ENCODE measurements around the gene HMMR.

HMMR gene

DNA sequence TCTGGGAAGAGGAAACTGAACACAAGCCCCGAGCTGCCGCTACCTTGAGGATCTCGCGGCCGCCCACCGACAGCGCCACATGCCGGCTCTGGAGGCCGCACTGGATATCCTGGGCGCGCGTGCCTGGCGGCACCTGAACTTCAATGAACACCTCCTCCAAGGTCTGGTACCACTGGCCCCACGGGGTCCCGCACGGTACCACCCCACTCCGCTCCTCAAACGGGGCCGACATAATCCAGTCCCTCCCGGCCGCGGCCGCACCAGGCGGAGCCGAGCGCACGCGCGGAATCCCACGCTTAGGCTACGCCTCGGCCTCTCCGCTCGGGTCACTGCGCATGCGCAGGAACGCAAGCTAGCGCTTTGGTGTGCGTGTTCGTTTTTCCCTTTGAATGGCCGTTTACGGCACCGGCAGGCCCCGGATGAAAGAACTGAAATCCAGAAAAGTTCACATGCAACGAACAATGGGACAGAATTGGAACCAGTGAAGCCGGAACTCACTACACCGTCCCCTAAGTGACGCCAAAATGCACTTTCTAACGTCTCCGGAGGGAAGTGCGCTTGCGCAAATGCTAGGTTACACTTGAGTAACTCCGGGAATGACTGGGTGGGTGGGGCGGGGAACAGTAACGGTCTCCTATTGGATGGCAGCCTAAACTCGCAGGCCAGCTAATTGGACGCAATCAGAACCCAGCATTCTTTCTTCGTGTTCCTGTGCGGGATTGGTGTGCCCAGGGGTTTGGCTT, 442 bp upstream of the HMMR start, which contains the start of gene NUDCD2:
TSS of gene NUDCD2 (minus strand) at position 284 of the 743 bp plus-strand sequence. CDS start at position 232, 52 bp downstream.
- DNase-seq, result peak; percentile 97

DNA sequence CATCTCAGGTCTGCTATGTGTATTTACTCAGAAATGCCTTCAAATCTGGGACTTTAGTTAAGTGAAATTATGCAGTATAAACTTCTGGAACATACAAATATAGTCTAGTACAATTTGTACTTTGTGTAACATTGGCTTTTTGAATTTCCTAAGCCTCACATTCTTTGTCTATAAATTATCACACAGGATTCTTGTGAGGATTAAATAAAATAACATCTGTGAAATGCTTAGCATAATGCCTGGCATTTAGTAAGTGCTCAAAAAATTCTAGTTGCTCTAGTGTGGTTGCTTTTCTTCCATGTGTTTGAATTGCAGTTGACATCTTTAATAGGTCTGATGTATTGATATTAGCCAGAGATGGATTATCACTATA, 2.6 kb downstream of the HMMR start:
- DNase-seq, result no peak

DNA sequence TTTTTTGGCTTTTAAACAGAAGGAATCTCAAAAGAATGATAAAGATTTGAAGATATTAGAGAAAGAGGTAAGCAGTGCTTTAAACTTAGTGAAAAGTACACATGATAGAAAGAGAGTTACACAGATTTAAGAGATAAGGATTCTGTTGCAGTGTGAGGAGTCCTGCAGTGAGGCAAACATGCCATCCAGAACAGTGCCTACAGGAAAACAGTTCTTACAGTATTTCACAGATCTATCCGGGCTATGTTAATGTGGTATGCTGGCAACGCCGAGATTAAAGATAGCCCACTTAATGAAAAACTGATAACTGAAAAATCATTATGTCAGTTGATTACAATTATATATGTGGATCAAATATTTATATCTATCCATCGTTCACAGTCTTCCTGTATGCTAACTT, 7.2 kb downstream of the HMMR start:
- no peak for DNase-seq

DNA sequence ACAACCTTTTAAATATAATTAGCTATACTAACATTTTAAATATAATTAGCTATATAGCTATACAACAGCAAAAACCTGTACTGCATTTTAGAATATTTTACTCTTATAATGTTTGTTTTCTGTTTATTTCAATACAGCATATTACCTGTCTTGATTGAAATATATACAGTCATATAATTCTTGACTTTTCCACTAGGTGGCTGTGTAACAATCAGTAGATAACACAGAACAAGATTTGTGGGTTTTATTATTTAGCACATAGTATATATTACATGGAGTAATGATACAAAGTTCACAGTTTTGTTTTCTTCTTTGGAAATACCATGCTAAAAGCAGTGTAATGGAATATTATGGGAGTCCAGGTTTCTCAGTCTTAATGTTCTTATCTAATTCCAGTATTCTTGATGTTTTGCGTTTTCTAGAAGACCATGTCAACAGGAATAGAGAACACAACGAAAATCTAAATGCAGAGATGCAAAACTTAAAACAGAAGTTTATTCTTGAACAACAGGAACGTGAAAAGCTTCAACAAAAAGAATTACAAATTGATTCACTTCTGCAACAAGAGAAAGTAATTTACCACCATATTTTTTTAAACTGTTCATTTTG, 13.3 kb downstream of the HMMR start:
- DNase-seq, result peak; percentile 31

DNA sequence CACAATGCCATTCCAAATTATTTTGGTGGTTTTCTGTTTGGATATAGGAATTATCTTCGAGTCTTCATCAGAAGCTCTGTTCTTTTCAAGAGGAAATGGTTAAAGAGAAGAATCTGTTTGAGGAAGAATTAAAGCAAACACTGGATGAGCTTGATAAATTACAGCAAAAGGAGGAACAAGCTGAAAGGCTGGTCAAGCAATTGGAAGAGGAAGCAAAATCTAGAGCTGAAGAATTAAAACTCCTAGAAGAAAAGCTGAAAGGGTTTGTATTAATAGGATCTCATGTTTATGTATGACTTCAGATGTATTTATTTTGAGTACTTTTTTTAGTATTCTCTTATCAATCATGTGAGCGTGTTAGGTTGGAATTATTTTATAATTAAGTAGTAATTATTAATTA, 15.0 kb downstream of the HMMR start:
- no peak for DNase-seq

DNA sequence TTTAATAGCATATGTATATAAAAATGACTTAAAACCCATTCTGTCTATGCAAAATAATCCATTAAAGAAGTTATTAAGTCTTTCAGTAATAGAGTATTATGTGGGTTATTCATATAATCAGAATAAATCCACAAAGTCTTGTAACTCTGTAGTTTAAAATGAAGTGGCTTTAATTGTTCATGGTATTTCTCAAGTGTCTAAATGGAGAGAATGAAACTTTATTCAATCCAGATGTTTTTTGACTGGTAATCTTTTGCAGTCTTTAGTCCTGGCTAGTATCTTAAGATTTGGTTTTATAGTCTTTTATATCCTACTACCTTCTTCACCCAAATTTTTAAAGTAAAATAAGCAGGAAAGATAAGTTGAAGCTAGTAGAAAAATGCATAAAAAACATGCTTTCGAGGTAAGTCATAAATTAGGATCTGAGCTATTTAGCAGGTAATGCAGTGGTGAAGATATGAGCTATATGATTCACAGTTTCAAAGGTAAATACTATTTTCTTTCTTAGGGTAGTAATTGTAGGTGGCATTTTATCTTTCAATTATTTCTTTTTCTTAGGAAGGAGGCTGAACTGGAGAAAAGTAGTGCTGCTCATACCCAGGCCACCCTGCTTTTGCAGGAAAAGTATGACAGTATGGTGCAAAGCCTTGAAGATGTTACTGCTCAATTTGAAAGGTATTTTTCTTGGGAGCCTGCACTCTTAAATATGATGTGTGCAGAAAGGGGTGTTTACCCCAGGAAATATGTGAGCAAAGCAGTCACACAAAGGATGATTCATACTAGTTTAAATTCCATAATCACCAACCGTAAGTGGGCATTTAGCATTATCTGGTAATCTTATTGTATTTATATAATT, 17.9 kb downstream of the HMMR start:
- DNase-seq, result no peak

DNA sequence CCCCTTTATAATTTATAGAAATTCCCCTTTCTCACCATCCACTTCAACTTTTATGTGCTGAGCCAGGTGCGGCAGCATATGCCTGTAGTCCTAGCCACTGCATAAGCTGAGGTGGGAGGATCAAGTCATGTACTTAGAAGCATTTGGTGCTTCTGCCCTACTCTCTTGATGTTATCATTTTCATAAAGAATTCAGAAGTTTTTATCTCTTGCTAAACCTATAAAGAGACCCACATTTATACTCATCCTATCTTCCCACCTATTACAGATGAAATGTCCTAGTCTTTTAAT, 18.5 kb downstream of the HMMR start:
- no peak for DNase-seq

DNA sequence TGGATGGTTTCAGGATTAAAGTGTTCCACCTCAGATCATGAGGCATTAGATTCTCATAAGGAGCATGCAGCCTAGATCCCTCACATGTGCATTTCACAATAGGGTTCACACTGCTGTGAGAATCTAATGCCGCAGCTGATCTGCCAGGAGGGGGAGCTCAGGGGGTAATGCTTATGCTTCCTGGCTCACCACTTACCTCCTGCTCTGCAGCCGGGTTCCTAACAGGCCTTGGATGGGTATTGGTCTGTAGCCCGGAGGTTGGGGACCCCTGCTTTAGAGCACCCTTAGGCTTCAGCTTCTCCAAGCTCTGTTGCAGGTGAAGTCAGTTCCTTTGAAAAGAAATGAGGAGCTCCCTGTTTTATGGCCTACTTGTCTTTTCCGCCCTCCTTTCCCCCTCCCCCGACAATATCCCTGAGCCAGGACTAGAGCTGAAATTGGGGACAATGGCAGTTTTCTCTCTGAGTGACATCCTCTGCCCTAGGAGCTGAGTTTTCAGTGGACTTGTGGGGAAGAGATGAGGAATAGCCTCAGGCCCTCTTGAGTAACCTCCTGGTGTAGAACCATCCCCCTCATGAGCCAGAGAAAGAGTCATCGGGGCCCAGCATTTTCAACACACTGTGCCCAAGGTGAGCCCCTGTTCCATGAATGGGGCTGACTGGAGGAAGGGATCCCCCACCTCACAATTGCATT, 28.8 kb downstream of the HMMR start:
- DNase-seq, result no peak

DNA sequence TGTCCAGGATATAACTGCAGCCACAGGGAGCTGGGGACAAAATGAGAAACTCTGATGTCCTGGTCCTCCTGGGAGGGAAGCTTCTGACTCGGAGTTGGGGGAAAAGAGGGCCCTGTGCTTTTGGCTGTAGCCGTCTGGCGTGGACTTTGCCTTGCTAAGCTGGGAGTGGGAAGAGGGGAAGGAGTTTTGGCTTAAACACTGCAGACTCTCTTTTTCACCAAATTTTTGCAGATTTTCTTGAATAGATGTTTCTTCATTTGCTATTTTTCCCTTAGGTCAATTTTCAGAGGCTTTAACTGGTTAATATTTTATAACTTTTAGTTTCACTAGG, 29.3 kb downstream of the HMMR start:
- no peak for DNase-seq

DNA sequence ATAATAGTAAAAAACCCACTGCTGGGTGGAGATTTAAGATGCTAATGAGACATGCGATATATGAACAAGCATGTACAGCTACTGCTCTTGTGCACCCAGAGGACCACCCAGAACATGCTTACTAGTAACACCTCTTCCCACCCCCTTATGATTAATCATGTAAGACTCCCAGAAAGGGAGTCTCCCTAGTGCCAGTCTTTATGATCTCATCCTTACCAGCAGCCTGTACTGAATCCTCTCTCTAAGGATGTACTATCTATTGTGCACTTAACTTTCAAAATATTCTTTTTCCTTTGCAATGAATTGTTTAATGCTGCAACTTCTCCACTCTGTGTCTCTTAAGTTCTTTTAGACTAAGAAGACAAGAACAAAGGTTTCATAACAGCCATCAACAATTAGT, 35.9 kb downstream of the HMMR start:
- DNase-seq, result no peak

DNA sequence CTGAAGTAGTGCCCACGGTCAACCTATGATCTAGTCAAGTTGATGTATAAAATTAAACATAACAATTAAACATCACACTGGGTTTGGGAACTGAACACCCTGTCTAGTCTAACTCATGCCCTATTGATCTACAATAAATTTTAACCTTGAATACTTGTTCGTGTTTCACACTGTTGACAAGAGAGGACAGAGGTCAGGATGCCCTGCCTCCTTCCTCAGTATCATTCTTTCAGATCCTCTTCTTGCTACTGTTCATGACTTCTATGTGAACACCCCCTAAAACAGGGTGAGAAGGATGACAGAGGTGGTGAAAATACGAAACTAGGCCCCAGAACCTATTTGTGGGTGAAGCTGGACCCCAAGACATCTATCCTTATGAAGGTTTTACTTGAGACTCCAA, 36.9 kb downstream of the HMMR start:
- no peak for DNase-seq

DNA sequence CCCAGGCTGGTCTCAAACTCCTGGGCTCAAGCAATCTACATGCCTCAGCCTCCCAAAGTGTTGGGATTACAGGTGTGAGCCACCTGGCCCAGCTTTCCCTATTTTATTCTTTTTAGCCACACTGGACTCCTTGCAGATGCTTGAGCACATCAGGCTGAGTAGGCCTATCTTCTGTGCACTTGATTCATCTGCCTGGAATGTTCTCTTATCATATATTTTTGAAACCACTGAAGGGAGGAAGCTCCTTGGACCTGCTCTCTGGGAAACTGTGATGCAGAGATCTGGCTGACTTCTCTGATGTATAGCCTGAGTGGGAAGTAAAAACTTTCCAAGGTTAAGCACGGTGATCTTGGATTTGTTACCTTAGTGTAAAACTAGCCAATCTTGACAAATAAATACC, 38.5 kb downstream of the HMMR start:
- DNase-seq, result no peak

DNA sequence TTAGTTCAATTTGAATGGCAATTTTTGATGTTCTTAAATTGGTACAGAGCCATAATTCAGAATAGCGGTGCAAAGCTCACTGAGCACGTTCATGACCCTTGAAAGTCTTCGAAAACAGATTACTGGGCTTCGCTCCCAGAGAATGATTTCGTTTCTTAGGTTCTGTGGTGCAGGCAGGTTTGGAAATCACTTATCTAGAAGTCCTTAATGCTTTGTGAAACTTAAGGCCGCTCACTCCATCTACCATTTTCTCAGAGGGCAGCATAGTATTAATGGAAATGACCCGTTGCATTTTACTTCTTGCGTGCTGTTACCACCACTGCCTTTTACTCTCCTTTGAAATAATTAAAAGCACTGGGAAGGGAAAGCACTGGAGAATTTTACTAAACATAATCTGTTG, 42.1 kb downstream of the HMMR start:
- no peak for DNase-seq

DNA sequence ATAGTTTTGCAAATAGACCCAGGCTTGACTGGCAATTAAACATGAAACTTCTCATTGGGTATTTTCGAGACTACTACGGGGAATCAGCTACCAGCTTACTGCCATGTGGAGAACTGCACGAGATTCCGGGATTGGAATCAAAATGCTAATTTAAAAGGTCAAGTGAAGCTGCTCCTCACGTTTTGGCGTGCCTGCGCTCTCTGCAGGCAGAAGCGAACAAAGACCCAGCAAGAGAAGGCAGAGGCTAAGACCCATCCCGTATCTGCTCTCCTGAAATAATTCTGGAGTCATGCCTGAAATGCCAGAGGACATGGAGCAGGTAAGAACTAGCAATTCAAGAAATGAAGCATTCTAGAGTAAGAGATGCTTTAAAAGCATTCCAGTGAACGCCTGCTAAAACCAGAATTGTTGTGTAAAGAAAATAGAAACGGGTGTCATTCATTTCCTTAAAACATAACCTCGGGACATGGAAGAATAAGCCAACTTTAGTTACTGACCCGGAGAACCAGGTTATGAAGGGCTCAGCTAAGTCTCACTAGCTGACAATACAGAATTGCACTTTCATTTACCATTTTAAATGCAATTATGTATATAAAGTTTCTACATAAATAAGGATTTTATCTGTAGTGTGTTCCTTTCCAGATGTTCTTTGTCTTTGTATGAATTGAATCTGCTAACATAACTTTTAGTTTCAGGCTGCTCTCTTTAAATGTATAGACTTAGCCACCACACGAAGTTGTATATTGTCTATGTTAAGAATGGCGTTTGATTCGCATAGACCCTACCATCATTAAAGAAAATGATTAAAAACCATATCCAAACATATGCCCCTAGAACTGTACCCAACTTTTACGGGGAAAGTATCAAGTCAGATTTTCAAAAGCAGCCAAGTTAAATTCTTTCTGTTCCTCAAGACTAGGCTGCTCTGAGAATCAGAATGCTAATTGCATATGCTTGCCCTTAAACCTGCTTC, 43.0 kb downstream of the HMMR start:
- peak; percentile 35 for DNase-seq

DNA sequence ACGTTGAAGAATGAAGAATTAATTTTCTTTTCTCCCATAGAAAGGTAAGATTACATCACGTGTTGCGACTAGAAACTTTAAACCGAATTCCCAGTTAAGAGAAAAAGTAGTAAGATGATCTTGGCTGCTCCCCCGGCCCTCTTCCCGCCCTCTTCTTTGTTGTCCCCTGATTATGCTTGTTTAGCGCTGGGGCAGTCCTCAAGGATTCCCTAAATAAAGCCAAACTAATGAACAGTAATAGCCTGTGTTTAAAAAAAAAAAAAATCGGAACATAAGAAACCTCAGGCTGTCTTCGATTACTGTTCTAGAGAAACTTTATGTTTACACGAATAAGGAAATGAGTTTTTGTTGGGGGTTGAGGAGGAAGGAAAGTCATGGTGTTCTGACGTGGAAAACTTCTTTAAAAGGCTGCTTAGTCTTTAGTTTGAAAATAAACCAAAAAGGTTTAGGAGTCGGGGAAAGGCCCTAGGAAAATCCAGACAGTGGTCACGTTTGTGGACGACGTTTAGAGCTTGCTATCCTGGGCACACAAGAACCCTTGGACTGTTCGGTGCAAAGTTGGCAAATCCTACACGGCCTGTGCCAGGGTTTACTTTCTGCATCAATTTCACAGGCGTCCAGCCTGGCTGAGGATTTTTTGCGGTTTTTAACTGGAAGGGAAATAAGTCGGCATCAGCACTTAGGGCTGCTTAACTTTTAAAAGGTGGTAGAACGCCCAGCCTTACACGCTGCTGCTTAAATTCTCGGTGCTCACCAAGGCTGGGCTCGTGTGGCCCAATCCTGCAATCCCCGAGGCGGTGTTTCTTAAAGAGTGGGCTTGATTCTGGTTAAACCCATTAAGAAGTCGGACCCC, 43.9 kb downstream of the HMMR start:
- DNase-seq, result peak; percentile 12

DNA sequence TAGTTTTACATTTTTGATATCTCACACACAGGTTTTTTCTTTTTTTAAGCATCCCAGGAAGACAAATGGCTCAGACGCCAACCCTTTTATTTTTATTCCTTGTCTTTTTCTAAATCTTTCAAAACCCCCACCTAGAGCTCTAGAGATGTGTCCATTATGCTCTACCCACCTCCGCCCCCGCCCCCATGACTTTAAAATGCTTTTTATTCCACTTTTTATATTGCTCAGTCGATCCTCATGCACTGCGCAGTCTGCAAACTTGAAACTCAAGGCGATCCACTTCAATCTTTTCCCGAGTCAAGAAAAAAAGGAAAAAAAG, 44.6 kb downstream of the HMMR start:
- no peak for DNase-seq

DNA sequence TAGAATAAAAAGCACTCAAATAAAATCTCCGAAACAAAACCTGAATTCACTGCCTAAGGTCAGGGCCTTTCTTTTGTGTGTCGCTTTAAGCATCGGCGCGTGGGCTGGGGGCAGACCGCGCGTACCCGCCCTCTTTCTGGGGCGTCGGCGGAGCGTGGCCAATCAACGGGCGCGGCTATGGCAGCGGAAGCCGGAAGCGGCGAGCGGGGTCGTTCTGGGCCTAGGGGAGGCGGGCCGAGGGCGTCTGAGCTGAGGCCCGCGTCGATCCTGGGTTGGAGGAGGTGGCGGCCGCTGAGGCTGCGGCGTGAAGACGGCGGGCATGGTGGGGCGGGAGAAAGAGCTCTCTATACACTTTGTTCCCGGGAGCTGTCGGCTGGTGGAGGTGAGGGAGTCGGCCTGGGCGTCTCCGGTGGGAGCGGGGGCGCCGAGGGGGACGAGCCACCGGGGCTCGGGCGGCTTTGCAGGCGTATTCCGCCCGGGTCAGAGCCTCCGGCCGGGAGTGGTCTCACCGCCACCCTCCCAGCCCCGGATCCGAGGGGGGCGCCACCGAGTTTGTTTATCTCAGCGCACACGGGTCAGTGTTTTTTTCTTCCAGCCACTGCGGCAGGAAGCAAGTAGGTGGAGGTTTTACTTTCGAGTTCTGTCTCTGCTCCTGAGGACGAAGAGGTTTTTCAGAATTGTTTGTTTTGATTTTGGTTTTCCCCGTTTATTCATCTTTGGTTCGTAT, 45.1 kb downstream of the HMMR start, which contains the start of gene MAT2B:
TSS of gene MAT2B (plus strand) at position 252 of the 727 bp plus-strand sequence. CDS start at position 320, 68 bp downstream.
- peak; percentile 96 for DNase-seq

DNA sequence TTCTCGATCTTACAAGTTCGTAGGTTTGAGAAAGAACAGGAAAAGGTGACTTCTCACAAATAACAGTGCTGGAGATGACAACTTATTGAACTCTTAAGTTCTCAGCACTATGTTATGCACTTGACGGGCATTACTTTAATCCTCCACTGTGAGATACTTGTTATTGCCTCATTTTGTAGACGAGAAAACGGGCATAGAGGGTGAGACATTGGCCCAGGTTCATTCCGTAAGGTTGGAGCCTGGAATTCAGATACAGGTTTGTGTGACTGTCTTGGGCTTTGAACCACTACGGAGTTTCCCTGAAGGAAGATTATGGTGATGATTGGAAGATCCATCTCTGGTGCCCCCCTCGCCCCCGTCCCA, 45.6 kb downstream of the HMMR start:
- DNase-seq, result no peak

DNA sequence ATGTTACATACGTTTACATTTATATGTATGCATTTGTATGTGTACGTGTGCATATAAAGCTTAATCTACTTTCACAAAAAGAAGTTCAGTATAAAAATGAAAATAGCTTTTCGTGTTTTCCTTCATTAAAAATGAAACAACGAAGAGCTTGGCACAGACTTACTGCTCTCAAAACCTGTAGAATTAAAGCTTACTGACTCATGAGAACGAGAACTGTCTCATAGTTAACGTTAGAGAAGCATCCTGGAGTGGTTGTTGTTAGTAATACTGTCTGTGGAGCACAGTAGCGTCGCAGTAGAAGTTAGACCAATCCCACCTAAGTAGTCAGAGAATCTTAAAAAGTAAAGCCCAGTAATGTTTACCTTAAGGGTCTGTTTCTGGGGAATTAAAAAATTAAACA, 46.3 kb downstream of the HMMR start:
- no peak for DNase-seq

DNA sequence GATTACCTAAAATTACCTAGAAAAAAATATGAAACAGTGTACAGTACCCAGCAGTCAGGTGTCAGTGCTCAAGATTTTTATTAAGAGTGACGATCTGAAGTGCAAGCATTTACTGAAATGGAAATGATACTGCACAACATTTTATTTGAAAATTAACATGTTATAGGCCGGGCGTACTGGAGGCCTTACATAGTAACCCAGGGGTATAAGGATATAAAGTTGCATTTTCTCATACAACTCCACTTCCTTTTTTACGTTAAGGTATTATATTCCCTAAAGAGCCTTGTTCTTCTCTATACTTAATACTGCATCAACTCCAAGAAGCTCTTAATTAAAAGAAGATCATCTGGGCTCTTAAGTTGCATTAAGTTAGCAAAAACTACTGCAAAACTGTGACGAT, 48.3 kb downstream of the HMMR start:
- no peak for DNase-seq
